Large intestine (tissue), 3 donors: Measurements from ENCODE around the gene CFAP68. TPM values are rescaled to one million over a fixed set of nuclear protein-coding genes. Genes with fewer than 3 reads are reported as not detected.

ENCODE experiments used
- DNase-seq, 2 donors: peaks; one replicate each; pipeline versions ENCODE4 v3.0.0 to v3.0.0-alpha.2; 2013
- H3K27ac ChIP-seq: one replicate; pipeline ENCODE4 v1.5.1; 2013; ENCODE audit warnings: low read length
- H3K27me3 ChIP-seq: 2 replicates; pipeline ENCODE4 v1.6.1; 2013; ENCODE audit warnings: low read length; ENCODE audit not compliant: control insufficient read depth, insufficient read depth
- H3K36me3 ChIP-seq: 2 replicates; pipeline ENCODE4 v1.6.1; 2013; ENCODE audit warnings: low read length; ENCODE audit not compliant: control insufficient read depth, insufficient read depth
- H3K4me1 ChIP-seq: one replicate; pipeline ENCODE4 v1.6.1; 2013; ENCODE audit warnings: low read length; ENCODE audit not compliant: control insufficient read depth, insufficient read depth
- H3K4me3 ChIP-seq: one replicate; pipeline ENCODE4 v1.5.1; 2013; ENCODE audit warnings: low read length
- H3K9me3 ChIP-seq: one replicate; pipeline ENCODE4 v1.6.1; 2013; ENCODE audit warnings: mild to moderate bottlenecking, low read depth, low read length, moderate library complexity; ENCODE audit not compliant: control insufficient read depth
- WGBS: methylation state at CpG from one replicate; pipeline ENCODE4 v1.1.5; 2013; ENCODE audit warnings: low lambda C conversion rate; ENCODE audit not compliant: insufficient coverage; 5-methylcytosine and 5-hydroxymethylcytosine counted together
- polyA plus RNA-seq: library from polyadenylated mRNA; unstranded; fragments of 120-200 nt; gene quantifications from one replicate; pipeline ENCODE4 v1.2.1, GENCODE V29; 2013

Gene CFAP68
- polyA plus RNA-seq, 1 donor = 41.2 TPM

DNA sequence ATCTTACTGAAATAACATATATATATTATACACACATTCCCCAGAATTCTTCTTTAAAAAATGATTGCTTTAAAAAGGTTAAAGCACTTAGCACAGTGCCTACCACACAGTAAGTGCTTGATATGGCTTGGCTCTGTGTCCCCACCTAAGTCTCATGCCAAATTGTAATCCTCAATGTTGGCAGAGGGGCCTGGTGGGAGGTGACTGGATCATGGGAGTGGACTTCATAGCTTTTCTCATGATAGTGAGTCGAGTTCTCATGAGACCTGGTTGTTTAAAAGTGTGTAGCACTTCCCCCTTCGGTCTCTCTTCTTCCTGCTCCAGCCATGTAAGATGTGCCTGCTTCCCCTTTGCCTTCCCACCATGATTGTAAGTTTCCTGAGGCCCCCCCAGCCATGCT lies 26.1 kb downstream of the CFAP68 start:
- H3K9me3 ChIP-seq = no peaks in the 10 kb centered on the region
- no peaks in the 10 kb centered on the region for H3K27me3 ChIP-seq
- H3K27ac ChIP-seq = no peak overlapping the region
- H3K4me1 ChIP-seq = no peaks in the 10 kb centered on the region
- no peaks in the 10 kb centered on the region for H3K36me3 ChIP-seq
- 80% methylated on average over 2 of the region's 2 CpGs for WGBS
- H3K4me3 ChIP-seq = no peak overlapping the region
- DNase-seq = no peak

DNA sequence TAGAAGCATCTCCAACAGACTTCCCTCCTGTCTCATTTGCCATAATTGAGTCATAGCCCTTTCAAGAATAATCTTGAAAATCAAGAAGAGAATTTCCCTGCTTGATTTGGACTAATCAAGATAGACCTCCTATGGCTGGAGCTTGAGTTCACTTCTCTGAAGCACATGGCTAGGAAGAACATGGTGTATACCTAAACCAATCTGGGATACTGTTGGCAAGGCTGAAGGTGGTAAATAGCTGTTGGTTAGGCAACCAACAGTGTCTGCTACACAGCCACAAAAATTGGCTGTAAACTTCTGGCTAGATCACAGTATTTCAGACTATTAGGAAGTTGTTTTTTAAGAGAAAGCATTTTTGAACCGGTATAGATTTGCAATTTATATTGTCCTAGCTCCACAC lies 27.3 kb downstream of the CFAP68 start:
- no peak for DNase-seq
- Histone ChIP-seq H3K36me3 (no peaks in the 10 kb centered on the region), H3K27me3 (no peaks in the 10 kb centered on the region), H3K4me1 (peaks cover 7% of the 10 kb centered on the region), H3K9me3 (no peaks in the 10 kb centered on the region), H3K4me3 (no peak overlapping the region), H3K27ac (no peak overlapping the region)
- WGBS = no CpG with 5 or more reads among the region's 1 CpG

DNA sequence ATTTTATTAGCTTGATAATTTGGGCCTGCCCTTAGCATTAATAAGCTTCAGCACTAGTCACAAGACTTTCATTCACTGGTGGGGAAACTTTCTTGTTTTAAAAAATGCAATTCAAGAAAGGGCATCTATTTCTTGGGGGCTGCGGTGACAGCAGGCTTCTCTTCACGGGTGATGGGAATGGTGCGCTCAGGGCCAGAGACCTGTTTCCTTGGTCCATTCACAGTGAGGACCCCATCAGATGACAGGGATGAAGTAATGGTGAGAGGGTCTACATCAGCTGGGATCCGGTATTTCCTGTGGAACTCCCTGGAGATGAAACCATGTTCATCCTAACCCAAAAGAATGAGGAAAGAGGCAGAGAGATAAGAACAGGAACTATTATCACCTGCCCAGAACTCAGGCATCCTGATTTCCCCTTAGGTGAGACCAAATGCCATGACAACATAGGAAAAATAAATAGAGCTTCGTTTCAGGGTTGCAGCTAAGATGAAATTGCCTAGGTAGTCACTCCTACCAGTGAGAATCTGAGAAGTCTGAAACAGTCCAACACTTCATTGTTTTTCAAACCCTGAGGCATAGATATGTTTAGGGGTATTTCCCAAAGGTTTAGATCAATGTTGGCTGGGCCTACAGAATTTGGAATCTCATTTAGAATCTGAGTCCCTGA lies 29.4 kb downstream of the CFAP68 start:
- H3K4me1 ChIP-seq = peaks cover 14% of the 10 kb centered on the region
- H3K36me3 ChIP-seq = no peaks in the 10 kb centered on the region
- no peak overlapping the region for H3K27ac ChIP-seq
- no CpG with 5 or more reads among the region's 5 CpGs for WGBS
- no peak for DNase-seq
- H3K4me3 ChIP-seq = no peak overlapping the region
- no peaks in the 10 kb centered on the region for H3K9me3 ChIP-seq
- H3K27me3 ChIP-seq = peaks cover 14% of the 10 kb centered on the region

DNA sequence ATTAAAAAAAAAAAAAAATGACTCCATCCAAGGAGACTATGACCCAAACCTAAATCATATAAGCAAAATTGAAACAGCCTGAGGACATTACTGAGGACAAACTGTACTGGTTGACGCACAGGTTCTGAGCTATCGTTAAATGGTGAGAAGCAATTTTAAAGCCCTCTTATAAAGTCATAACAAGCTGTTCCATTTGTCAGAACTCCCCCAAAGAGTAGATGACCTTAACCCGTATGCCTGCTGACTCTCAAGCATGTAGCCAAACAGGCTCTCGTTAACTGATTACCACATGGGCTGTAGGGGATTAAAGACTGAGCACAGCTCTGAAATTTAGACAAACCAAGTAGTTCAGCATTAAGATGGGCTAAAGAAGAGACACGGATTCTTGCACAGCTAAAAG lies 30.0 kb downstream of the CFAP68 start:
- H3K4me3 ChIP-seq = no peak overlapping the region
- H3K36me3 ChIP-seq = no peaks in the 10 kb centered on the region
- H3K9me3 ChIP-seq = no peaks in the 10 kb centered on the region
- H3K4me1 ChIP-seq = peaks cover 14% of the 10 kb centered on the region
- H3K27me3 ChIP-seq = peaks cover 14% of the 10 kb centered on the region
- no CpG with 5 or more reads among the region's 5 CpGs for WGBS
- no peak for DNase-seq
- no peak overlapping the region for H3K27ac ChIP-seq

DNA sequence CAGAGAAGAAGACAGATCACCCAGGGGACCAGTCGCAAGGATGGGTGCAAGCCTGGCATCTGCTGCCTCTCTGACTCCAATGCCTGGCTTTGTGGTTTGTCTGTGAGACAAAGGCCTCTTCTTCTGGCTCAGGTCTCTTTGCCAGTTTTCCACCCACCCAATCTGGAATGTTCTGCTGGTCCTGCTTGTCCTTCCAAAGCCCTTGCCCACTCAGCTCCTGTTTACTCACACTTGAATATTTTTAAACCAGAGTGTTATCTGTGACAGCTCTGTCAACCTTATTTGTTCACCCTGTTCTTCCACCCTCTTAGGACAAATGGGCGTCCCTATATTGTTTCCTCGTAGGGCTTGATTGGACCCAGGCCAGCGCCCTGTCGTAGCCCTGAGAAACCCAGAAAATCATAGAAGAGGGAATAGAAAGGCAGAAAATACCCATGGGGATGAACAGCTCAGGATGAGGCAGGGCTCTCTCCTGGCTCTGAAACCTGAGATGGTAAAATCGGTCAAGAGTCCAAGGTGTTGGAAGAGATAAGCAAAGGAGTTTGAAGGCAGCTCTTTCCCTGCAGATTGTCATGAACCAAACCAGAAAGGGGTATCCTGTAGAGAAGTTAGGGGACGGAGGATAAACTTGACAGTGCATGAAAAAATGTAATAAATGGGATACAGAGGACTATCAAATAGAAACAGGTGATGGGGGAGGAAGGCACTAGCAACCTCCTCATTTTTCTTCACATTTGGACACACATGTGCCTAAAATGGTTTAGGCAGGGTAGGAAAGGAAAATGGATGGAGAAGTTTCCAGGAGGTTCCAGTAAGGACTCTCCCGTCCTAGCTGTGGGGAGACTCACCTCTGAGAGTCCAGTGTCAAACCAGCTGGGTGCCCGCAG lies 31.6 kb downstream of the CFAP68 start:
- DNase-seq = peak in 1 of 2 donors; percentile 30
- no peaks in the 10 kb centered on the region for H3K9me3 ChIP-seq
- peak overlapping the region; percentile 29 for H3K4me3 ChIP-seq
- H3K4me1 ChIP-seq = peaks cover 14% of the 10 kb centered on the region
- 60% methylated on average over 2 of the region's 9 CpGs for WGBS
- H3K27ac ChIP-seq = peak overlapping the region; percentile 65
- H3K27me3 ChIP-seq = peaks cover 14% of the 10 kb centered on the region
- no peaks in the 10 kb centered on the region for H3K36me3 ChIP-seq

DNA sequence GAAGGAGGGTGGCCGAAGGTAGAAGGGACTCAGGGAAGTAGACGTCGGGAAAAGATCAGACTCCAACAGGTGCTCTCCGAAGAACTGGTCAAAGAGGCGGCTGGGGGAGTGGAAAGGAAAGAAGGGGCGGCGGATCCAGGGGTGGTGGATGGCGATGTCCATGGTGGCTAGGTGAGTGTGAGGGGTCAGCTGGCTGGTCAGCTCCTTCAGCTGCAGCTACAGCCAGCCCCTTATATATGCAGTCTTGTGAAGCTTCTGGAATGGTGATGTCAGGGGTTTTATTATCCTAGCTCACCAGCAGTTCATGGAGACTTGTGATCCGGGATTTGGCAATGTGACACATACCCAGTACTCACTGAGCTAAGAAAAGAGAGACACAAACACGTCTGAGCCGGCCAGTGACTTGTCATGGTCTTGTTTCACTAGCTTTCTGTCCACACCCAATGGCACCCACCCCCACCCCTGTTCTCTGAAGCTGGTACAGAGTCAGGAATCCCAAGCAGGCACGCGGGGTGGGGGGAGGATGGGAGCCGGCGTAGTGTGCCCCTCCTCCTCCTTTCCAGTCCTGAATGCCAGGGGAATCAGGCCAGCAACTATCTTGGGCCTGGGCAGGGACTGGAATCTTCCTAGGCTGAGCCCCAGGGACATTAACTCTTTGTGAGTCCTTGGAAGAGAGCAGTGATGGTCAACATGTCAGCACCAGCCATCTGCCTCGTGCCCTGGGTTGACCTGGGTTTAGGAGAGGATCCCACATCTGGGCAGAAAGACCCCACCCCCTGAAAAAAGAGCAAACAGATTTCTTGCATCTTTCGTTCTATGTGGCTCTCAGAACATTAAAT lies 32.4 kb downstream of the CFAP68 start, which contains the start of gene CRYAB:
TSS of gene CRYAB (minus strand) at position 208 of the 839 bp plus-strand sequence. CDS start at position 162, 46 bp downstream.
- peak; percentile 48 to 70 for DNase-seq
- peaks cover 14% of the 10 kb centered on the region for H3K4me1 ChIP-seq
- no peaks in the 10 kb centered on the region for H3K9me3 ChIP-seq
- H3K36me3 ChIP-seq = no peaks in the 10 kb centered on the region
- H3K27ac ChIP-seq = peak within 1 kb of the TSS; percentile 65
- H3K4me3 ChIP-seq = peak within 1 kb of the TSS; percentile 29
- WGBS = 95% methylated on average over 4 of the region's 17 CpGs
- peaks cover 14% of the 10 kb centered on the region for H3K27me3 ChIP-seq

DNA sequence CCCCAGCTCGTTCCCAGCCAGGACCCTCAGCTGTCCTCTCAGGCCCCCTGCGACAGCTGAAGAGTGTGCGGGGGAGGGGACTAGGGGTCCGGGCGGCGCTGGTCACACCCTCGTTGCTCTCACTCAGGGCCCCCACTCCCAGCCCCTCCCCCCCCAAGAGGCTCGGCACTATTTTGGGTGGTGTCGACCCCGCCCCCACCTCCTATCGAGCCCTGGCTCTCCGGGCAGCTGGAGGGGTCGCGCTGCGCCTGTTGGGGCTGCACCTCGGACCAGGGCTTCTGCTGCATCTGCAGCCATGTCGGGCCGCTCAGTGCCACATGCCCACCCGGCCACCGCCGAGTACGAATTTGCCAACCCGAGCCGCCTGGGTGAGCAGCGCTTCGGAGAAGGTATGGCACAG lies 33.2 kb downstream of the CFAP68 start, which contains the start of gene HSPB2:
TSS of gene HSPB2 (plus strand) at position 200 of the 400 bp plus-strand sequence. CDS start at position 296, 96 bp downstream.
- H3K27me3 ChIP-seq = peaks cover 14% of the 10 kb centered on the region
- H3K4me3 ChIP-seq = peak within 1 kb of the TSS; percentile 29
- no CpG with 5 or more reads among the region's 26 CpGs for WGBS
- H3K9me3 ChIP-seq = no peaks in the 10 kb centered on the region
- peak within 1 kb of the TSS; percentile 65 for H3K27ac ChIP-seq
- no peaks in the 10 kb centered on the region for H3K36me3 ChIP-seq
- peaks cover 18% of the 10 kb centered on the region for H3K4me1 ChIP-seq
- no peak for DNase-seq

DNA sequence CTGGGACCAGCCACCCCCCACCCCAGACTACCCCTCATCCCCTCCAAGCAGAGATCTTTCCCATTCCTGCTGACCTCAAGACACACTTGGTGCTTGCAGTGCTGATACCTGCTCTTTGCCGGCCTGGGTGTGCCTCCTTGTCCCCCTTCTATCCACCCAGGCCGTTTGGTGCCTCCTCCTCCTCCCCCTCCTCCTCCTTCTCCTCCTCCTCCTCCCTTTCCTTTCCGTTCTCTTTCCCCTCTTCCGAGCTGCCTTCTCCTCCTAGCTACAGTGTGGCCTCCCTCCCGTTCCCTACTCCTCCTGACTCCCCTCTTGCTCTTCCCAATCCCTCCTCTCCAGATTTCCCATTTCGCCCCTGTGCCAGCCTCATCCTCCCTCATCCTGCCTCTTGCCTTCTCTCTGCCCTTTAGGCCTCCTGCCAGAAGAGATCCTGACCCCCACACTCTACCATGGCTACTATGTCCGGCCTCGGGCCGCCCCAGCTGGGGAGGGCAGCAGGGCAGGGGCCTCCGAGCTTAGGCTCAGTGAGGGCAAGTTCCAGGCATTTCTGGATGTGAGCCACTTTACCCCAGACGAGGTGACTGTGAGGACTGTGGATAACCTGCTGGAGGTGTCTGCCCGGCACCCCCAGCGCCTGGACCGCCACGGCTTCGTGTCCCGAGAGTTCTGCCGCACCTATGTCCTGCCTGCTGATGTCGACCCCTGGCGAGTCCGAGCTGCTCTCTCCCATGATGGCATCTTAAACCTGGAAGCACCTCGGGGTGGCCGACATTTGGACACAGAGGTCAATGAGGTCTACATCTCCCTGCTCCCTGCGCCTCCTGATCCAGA lies 33.9 kb downstream of the CFAP68 start:
- no peak for DNase-seq
- Histone ChIP-seq H3K27ac (peak overlapping the region; percentile 16), H3K4me1 (peaks cover 25% of the 10 kb centered on the region), H3K36me3 (no peaks in the 10 kb centered on the region), H3K9me3 (no peaks in the 10 kb centered on the region), H3K27me3 (peaks cover 14% of the 10 kb centered on the region), H3K4me3 (peak overlapping the region; percentile 29)
- 30% methylated on average over 4 of the region's 24 CpGs for WGBS

DNA sequence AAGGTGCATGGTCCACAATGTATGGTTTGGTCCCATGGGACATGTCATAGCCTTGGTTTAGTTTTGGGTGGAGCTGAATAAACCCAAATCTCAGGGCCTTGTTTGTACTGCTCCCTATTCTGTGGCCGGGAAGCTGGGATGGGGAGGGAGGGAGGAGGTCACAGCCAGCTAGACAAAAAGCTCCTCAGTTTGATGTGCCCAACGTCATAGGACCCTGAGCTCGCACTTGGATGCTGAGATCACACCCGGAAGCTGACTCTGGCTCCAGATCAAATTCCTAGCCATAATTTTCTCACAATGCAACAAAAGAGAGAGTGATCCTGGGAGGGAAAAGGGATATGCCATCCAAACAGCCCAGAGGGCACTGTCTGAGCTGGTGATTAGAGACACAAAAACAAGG lies 34.7 kb downstream of the CFAP68 start:
- WGBS = no CpG with 5 or more reads among the region's 4 CpGs
- H3K9me3 ChIP-seq = no peaks in the 10 kb centered on the region
- H3K4me3 ChIP-seq = no peak overlapping the region
- DNase-seq = peak in 1 of 2 donors; percentile 52
- H3K27ac ChIP-seq = no peak overlapping the region
- H3K4me1 ChIP-seq = peaks cover 29% of the 10 kb centered on the region
- no peaks in the 10 kb centered on the region for H3K36me3 ChIP-seq
- H3K27me3 ChIP-seq = peaks cover 14% of the 10 kb centered on the region
